Measurements from ENCODE around the gene PFN1.

The PFN1 gene

GRCh38 chr17:4948166-4948930 is at the start of gene PFN1:
Gene PFN1, minus strand, starts transcription at chr17:4948530. Its CDS starts 136 bp downstream, at chr17:4948394.
- DNase-seq (ENCODE audit: low read depth): peak; percentile 91
- H3K4me3 ChIP-seq (ENCODE audit: control insufficient read depth, low read depth, low read length): peak within 1 kb of the TSS; percentile 90
- TF ChIP-seq, protein P1, sequence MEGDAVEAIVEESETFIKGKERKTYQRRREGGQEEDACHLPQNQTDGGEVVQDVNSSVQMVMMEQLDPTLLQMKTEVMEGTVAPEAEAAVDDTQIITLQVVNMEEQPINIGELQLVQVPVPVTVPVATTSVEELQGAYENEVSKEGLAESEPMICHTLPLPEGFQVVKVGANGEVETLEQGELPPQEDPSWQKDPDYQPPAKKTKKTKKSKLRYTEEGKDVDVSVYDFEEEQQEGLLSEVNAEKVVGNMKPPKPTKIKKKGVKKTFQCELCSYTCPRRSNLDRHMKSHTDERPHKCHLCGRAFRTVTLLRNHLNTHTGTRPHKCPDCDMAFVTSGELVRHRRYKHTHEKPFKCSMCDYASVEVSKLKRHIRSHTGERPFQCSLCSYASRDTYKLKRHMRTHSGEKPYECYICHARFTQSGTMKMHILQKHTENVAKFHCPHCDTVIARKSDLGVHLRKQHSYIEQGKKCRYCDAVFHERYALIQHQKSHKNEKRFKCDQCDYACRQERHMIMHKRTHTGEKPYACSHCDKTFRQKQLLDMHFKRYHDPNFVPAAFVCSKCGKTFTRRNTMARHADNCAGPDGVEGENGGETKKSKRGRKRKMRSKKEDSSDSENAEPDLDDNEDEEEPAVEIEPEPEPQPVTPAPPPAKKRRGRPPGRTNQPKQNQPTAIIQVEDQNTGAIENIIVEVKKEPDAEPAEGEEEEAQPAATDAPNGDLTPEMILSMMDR (conservative IDR thresholded peaks at IDR 0.05; ENCODE audit: control insufficient read depth, insufficient read depth, low read depth, low read length): no peak

DNA sequence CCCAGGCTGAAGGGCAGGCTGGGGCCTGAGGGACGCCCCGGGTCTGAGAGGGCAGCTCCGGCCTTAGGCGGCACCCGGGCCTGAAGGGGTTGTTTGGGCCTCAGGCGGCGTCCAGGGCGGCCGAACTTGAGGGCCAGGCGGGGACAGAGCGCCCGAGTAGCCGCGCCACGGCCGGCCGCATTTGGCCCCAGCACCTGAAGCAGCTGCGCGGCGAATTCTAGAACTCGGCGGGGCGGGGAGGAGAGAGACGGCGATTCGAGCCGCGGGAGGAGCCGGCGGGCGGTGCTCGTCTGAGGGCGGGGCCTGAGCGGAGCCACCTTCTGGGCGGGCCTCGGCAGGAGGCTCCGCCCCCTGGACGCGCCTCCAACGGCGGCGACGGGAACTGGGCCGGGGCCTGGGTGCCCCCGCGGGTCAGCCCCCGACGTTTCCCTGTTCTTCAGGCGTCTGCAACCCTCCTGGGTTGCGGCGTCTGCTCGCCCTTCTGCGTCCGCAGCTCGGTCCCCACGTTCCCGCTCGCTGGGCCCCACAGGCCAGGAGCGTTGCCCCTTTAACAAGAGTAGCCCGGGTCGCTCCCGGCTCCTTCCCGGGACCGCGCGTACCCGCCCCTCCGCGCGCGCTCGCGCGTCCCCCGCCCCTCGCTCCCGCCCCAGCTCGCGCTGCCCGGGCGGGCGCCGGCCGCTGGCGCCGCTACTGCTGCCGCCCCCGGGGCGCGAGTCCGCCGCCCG is 49.1 kb upstream of the PFN1 start, which contains the start of the genes INCA1 and KIF1C:
Gene INCA1 (minus strand): TSS at position 221 of the 725 bp plus-strand sequence. CDS start 3,085 bp downstream, outside the sequence.
Gene KIF1C (plus strand): TSS at position 649 of the 725 bp plus-strand sequence. CDS start 2,297 bp downstream, outside the sequence.
- H3K4me3 ChIP-seq (ENCODE audit: control insufficient read depth, low read depth, low read length): peak within 1 kb of the TSS; percentile 75
- TF ChIP-seq, protein P1 (conservative IDR thresholded peaks at IDR 0.05; ENCODE audit: control insufficient read depth, insufficient read depth, low read depth, low read length): no peak
- peak; percentile 77 for DNase-seq (ENCODE audit: low read depth)

GRCh38 chr17:4994081-4994595 is 45.8 kb upstream of the PFN1 start:
- DNase-seq (ENCODE audit: low read depth): peak; percentile 61
- H3K4me3 ChIP-seq (ENCODE audit: control insufficient read depth, low read depth, low read length): no peak overlapping the region
- TF ChIP-seq, protein P1 (conservative IDR thresholded peaks at IDR 0.05; ENCODE audit: control insufficient read depth, insufficient read depth, low read depth, low read length): no peak

DNA sequence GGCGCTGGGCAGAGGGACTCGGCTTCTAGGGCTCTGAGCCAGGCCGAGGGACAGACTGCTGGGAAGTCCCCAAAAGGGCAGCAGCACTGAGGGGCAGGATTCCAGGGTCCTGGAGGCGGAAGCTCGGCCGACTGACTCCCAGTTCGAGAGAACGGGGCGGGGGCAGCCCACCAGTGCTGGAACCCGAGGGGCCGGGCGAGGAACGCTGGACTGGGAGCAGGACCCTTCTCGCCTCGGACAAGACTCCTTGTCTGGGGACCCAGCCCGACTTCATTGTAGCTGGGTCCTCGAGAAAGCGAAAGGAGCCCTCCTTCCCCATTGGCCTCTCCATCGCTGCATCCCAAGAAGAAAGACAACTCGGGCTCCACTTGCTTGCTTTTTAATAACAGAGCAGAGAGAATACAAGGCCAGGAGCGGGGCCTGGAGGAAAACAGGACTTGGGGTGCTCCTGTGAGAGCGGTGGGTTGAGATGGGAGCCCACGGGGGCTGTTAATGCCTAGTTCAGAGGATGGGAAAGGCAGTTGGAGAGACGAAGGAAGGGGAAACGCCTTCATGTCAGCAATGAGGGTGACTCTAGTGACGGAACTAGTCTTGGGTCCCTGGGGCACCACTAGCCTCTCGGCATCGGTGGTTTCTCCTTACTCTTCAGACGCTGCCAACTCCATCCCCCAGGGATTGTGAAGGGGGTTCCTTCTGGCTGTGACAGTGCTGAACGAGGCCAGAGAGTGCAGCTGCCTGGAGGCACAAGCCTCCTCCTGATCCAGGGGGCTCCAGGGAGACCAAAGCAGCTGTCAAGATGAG is 39.6 kb upstream of the PFN1 start:
- DNase-seq (ENCODE audit: low read depth): no peak
- peak overlapping the region; percentile 74 for H3K4me3 ChIP-seq (ENCODE audit: control insufficient read depth, low read depth, low read length)
- TF ChIP-seq, protein P1 (conservative IDR thresholded peaks at IDR 0.05; ENCODE audit: control insufficient read depth, insufficient read depth, low read depth, low read length): no peak

DNA sequence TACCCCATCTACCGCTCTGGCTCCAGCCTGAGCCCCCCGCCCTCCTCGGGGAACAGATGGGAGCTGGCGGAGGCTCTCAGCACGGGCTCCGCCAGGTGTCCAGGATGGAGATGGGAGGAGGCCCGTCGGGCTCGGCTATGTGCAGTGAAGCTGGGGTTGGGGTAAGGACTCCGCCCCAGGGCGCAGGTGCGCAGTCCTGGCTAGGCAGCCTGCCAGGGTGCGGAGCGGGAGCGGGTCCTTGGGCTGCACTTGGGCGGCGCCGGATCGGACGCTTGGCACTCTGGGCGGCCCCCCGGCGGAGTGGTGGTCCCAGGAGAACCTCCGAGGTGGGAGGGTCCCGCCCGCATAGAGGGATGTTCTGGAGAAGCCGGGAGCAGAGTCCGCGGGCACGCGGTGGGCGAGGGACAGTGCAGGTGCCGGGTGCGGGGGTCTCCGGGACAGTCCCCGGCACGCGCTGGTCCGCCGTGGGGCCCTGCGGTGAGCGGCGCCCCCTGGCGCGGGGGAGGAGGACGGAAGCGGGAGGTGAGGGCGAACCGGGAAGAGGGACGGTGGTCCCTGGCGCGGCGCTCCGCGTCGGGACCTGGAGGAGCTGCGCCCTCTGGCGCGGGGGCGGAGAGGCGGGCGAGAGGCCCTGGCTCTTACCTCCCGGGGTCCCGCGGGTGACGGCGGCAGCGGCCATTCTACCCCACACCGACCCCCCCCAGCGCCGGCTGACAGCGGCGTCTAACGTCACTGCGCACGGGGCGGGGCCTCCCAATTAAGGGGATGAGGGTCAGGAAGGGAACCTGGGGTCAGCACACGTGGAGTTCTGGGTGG is 38.8 kb upstream of the PFN1 start, which contains the start of gene CAMTA2:
Gene CAMTA2 (minus strand): TSS at position 725 of the 816 bp plus-strand sequence. CDS start 1,453 bp downstream, outside the sequence.
- TF ChIP-seq, protein P1 (conservative IDR thresholded peaks at IDR 0.05; ENCODE audit: control insufficient read depth, insufficient read depth, low read depth, low read length): peak; percentile 36
- peak; percentile 59 for DNase-seq (ENCODE audit: low read depth)
- peak within 1 kb of the TSS; percentile 74 for H3K4me3 ChIP-seq (ENCODE audit: control insufficient read depth, low read depth, low read length)
